Naive thymus-derived CD4-positive, alpha-beta T cell (primary cell): ENCODE measurements around the gene TRAF4. TPM values are rescaled to one million over a fixed set of nuclear protein-coding genes. Genes with fewer than 3 reads are reported as not detected.
"Not testable (repeated sequence)": the region's sequence is repeated elsewhere in the genome, so short reads cannot be mapped to it uniquely, and the experiment has no call there.

Experiments
- ATAC-seq: fragments of 150-1000 bp; cut with Tn5 transposase; 2 replicates; pipeline ENCODE4 v1.10.0; 2021; ENCODE audit warnings: mild to moderate bottlenecking, moderate library complexity
- CTCF ChIA-PET: fragments of 350-600 bp; sonication (Branson Sonifier 250); formaldehyde crosslinking; loops from one replicate; lab custom pipeline; 2021; ENCODE audit warnings: antibody characterized with exemption; lab: Charles Lee
- POLR2A ChIA-PET: fragments of 350-600 bp; sonication (Branson Sonifier 250); formaldehyde crosslinking; loops from one replicate; lab custom pipeline; 2021; ENCODE audit warnings: antibody characterized with exemption, inconsistent platforms; lab: Charles Lee
- DNase-seq, 9 donors: peaks; one replicate each; pipeline versions ENCODE4 v3.0.0 to v3.0.0-alpha.2; 2020 to 2022; ENCODE audit warnings: mixed read lengths in 1 of 9
- H3K27ac ChIP-seq: one replicate; pipeline ENCODE4 v1.7.0; 2013; ENCODE audit warnings: mild to moderate bottlenecking, low read depth, low read length, moderate library complexity
- H3K27me3 ChIP-seq, 2 donors: one replicate each; pipeline ENCODE4 v1.7.0; 2013; ENCODE audit warnings: low read length in 2 of 2, mild to moderate bottlenecking in 2 of 2, moderate library complexity in 2 of 2; ENCODE audit not compliant: control insufficient read depth in 2 of 2, insufficient read depth in 2 of 2
- H3K36me3 ChIP-seq, 3 experiments: 1 replicate in 2 of 3; 2 replicates in 1 of 3; pipeline ENCODE4 v1.7.0; 2013; ENCODE audit warnings: low read length in 3 of 3, mild to moderate bottlenecking in 3 of 3, moderate library complexity in 1 of 3; ENCODE audit not compliant: insufficient read depth in 3 of 3, control insufficient read depth in 2 of 3
- H3K4me1 ChIP-seq, 2 donors: one replicate each; pipeline ENCODE4 v1.7.0; 2013; ENCODE audit warnings: low read length in 2 of 2, mild to moderate bottlenecking in 2 of 2, moderate library complexity in 1 of 2; ENCODE audit not compliant: control insufficient read depth in 2 of 2, insufficient read depth in 2 of 2
- H3K4me3 ChIP-seq: 2 replicates; pipeline ENCODE4 v1.7.0; 2013; ENCODE audit warnings: mild to moderate bottlenecking, low read length
- H3K9me3 ChIP-seq, 3 experiments: 1 replicate in 2 of 3; 2 replicates in 1 of 3; pipeline ENCODE4 v1.7.0; 2013; ENCODE audit warnings: low read length in 3 of 3; ENCODE audit not compliant: control insufficient read depth in 2 of 3
- H3K27ac Mint-ChIP-seq, 9 donors: one replicate each; pipeline ENCODE4 v1.8.0; 2020 to 2022; ENCODE audit warnings: mixed read lengths in 9 of 9, mild to moderate bottlenecking in 8 of 9, moderate library complexity in 5 of 9, inconsistent platforms in 2 of 9
- H3K27me3 Mint-ChIP-seq, 5 donors: one replicate each; pipeline ENCODE4 v1.8.0; 2021 to 2022; ENCODE audit warnings: mixed read lengths in 5 of 5, mild to moderate bottlenecking in 1 of 5
- H3K36me3 Mint-ChIP-seq, 5 donors: one replicate each; pipeline ENCODE4 v1.8.0; 2020 to 2022; ENCODE audit warnings: mixed read lengths in 5 of 5, mild to moderate bottlenecking in 3 of 5, inconsistent platforms in 1 of 5
- H3K4me1 Mint-ChIP-seq, 7 donors: one replicate each; pipeline ENCODE4 v1.8.0; 2020 to 2022; ENCODE audit warnings: mixed read lengths in 7 of 7, mild to moderate bottlenecking in 3 of 7, inconsistent platforms in 1 of 7
- H3K4me3 Mint-ChIP-seq, 10 donors: one replicate each; pipeline ENCODE4 v1.8.0; 2020 to 2022; ENCODE audit warnings: mild to moderate bottlenecking in 10 of 10, mixed read lengths in 10 of 10, moderate library complexity in 6 of 10, inconsistent platforms in 2 of 10
- H3K9me3 Mint-ChIP-seq, 11 donors: one replicate each; pipeline ENCODE4 v1.8.0; 2020 to 2022; ENCODE audit warnings: mixed read lengths in 11 of 11, mild to moderate bottlenecking in 4 of 11, inconsistent platforms in 1 of 11, moderate library complexity in 1 of 11
- intact Hi-C, 2 donors: fragments of 100-400 bp; cut with micrococcal nuclease; formaldehyde crosslinking; loops; one replicate each; pipeline ENCODE4 v1.15.1; 2023
- polyA plus RNA-seq, 2 donors: library from polyadenylated mRNA; unstranded; fragments of 300-500 nt; fragmentation: Illumina TruSeq; gene quantifications; one replicate each; pipeline ENCODE4 v1.2.3, GENCODE V29; 2021
- total RNA-seq, 6 experiments: library from RNA in 5 of 6; stranded (reverse) in 5 of 6; gene quantifications; 1 replicate in 5 of 6; 2 replicates in 1 of 6; pipeline ENCODE4 v1.2.3 and lab custom pipeline; 2021 to 2026

The TRAF4 gene
- total and polyA plus RNA-seq, 7 experiments from 2014 or later, result 1.3 to 228 (median 25.6) TPM

DNA sequence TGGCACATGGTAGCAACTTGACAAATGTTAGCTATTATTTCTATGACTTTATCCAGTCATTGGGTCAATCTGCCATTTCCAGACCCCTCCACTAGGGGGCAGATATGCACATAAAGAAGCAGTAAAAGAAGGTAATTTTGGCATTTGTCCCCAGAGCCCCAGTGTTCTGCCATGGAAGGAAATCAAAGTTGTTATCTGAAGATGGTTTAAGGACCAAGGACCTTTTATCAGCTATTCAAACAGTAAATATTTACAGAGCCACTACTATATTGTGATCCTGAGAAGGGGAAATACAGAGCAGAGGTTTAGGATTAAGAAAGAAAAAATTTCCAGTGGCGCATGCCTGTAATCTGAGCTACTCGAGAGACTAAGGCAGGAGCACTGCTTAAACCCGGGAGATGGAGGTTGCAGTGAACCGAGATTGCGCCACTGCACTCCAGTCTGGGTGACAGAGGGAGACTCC lies 20.0 kb downstream of the TRAF4 start:
- intact Hi-C loops, result loop anchor here (1.0 to 10.0 kb wide), 11 partner anchors 37 to 353 kb away; partner anchors contain the start of genes DHRS13 (in 2 of the 2), FAM222B (in 2 of the 2) and FLOT2 (in 1 of the 2)

DNA sequence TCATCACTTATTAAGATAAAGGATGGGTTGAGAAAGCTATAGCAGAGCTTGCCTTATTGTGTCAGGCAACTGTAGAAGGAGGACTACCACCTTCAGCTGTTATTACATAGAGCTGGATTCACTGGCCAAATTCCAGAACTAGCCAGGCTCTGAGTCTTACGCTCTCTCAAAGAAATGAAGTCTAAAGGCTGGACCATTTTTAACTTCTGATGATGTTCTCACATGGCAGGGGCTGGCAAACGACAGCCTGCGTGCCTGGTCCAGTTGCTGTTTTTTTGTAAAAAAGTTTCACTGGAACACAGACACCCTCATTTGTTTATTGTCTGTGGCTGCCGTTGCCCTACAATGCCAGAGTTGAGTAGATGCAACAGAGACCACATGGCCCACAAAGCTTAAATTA lies 21.2 kb downstream of the TRAF4 start:
- peaks cover 0 to 50% (median 17%) of the 10 kb centered on the region in 3 experiments for H3K36me3 ChIP-seq
- DNase-seq, result no peak
- peaks cover 8 to 17% (median 12%) of the 10 kb centered on the region in 7 donors for H3K4me1 Mint-ChIP-seq
- H3K4me1 ChIP-seq, result no peaks in the 10 kb centered on the region
- H3K36me3 Mint-ChIP-seq, result peaks cover 0 to 21% (median 3%) of the 10 kb centered on the region in 5 donors
- H3K4me3 ChIP-seq, result no peak overlapping the region
- no peaks in the 10 kb centered on the region for H3K27me3 Mint-ChIP-seq
- no peaks in the 10 kb centered on the region for H3K9me3 ChIP-seq
- peaks cover 0 to 2% (median 0%) of the 10 kb centered on the region in 11 donors for H3K9me3 Mint-ChIP-seq
- no peak overlapping the region for H3K27ac ChIP-seq
- POLR2A ChIA-PET, result interaction anchor here (0.6 to 2.9 kb wide), 5 partner anchors 131 to 792 kb away, joined by 3 to 12 read pairs (median 3); partner anchors contain the start of gene FLOT2
- no peak for ATAC-seq
- peak overlapping the region in 1 of 9 donors; percentile 64 for H3K27ac Mint-ChIP-seq
- intact Hi-C loops, result loop anchor here in 1 of 2 donors (10.0 kb wide), 1 partner anchor 50 kb away; no protein-coding TSS in a partner anchor
- H3K27me3 ChIP-seq, result no peaks in the 10 kb centered on the region
- no peak overlapping the region for H3K4me3 Mint-ChIP-seq
- CTCF ChIA-PET, result interaction anchor here (0.5 to 5.3 kb wide), 21 partner anchors 9 to 199 kb away, joined by 3 to 54 read pairs (median 6); partner anchors contain the start of genes DHRS13, PHF12 and TLCD1

More for the DNA sequence above, 20.0 kb downstream of the TRAF4 start:
- Mint-ChIP-seq H3K27ac (peak overlapping the region in 5 of 9 donors; percentile 6 to 93 (median 75)), H3K27me3 (no peaks in the 10 kb centered on the region), H3K9me3 (peaks cover 0 to 2% (median 0%) of the 10 kb centered on the region in 11 donors), H3K36me3 (peaks cover 3 to 23% (median 3%) of the 10 kb centered on the region in 5 donors), H3K4me3 (no peak overlapping the region), H3K4me1 (peaks cover 4 to 16% (median 6%) of the 10 kb centered on the region in 7 donors)
- Histone ChIP-seq H3K27ac (no peak overlapping the region), H3K4me3 (no peak overlapping the region), H3K27me3 (no peaks in the 10 kb centered on the region), H3K9me3 (no peaks in the 10 kb centered on the region), H3K4me1 (no peaks in the 10 kb centered on the region), H3K36me3 (peaks cover 0 to 62% (median 23%) of the 10 kb centered on the region in 3 experiments)
- ChIA-PET POLR2A (interaction anchor here (0.6 to 2.9 kb wide), 14 partner anchors 11 to 265 kb away, joined by 3 to 15 read pairs (median 5); partner anchors contain the start of genes DHRS13, FLOT2 and RPL23A), CTCF (interaction anchor here (0.6 to 5.3 kb wide), 40 partner anchors 10 to 353 kb away, joined by 3 to 54 read pairs (median 5); partner anchors contain the start of genes DHRS13, FAM222B, FLOT2 and PHF12)
- DNase-seq (peak in 8 of 9 donors; percentile 63 to 82 (median 76)), ATAC-seq (peak; percentile 95)

DNA sequence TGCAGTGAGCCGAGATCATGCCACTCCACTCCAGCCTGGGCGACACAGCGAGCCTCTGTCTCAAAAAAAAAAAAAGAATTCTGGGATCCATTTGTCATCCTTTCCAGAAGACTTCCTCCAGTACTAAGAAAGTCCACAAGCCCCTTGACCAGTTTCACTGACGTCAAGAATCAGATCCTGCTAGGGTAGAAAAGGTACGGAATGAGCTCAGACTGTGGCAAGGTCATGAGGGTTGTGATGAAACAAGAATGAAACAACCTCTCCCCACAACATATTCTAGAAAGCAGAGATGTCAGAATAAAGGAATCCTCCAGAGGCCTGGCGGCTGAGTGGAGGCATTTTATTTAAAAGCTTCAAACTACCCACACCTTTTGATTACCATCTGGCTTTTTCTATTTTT lies 29.9 kb downstream of the TRAF4 start:
- H3K4me1 ChIP-seq, result peaks cover 0 to 20% of the 10 kb centered on the region in 2 donors
- CTCF ChIA-PET, result interaction anchor here (0.6 to 2.0 kb wide), 4 partner anchors 10 to 168 kb away, joined by 3 to 14 read pairs (median 3); no protein-coding TSS in a partner anchor
- no peaks in the 10 kb centered on the region for H3K9me3 ChIP-seq
- H3K27me3 ChIP-seq, result no peaks in the 10 kb centered on the region
- Mint-ChIP-seq H3K36me3 (peaks cover 0 to 10% (median 4%) of the 10 kb centered on the region in 5 donors), H3K4me3 (no peak overlapping the region), H3K27ac (peak overlapping the region in 1 of 9 donors; percentile 17), H3K9me3 (no peaks in the 10 kb centered on the region), H3K4me1 (peaks cover 20 to 38% (median 28%) of the 10 kb centered on the region in 7 donors), H3K27me3 (no peaks in the 10 kb centered on the region)
- H3K27ac ChIP-seq, result no peak overlapping the region
- no peak overlapping the region for H3K4me3 ChIP-seq
- intact Hi-C loops, result no loop called here
- peaks cover 0 to 11% (median 0%) of the 10 kb centered on the region in 3 experiments for H3K36me3 ChIP-seq
- DNase-seq (no peak), ATAC-seq (no peak)
- POLR2A ChIA-PET, result interaction anchor here (0.6 to 1.5 kb wide), 5 partner anchors 13 to 339 kb away, joined by 3 to 5 read pairs (median 3); no protein-coding TSS in a partner anchor

DNA sequence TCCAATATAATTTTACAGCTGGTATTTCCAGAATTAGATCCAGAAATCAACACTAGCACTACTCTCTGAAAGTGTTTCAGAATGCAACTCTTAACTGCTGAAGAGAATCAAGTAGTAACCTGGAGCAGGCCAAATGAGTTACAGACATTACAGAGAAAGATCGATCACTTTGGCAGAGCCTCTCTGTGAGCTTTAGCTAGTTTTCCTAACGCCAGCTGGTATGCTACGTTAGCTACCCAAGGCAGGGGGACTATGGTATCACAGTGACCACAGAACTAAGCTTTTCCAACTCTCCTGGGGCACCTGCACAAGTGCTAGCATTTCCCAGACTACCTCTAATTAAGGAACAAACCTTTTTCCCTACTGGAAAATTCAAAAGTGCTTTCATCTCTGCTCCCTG lies 30.4 kb downstream of the TRAF4 start:
- H3K4me3 Mint-ChIP-seq, result no peak overlapping the region
- no peak for DNase-seq
- peak overlapping the region in 2 of 9 donors; percentile 12 to 17 for H3K27ac Mint-ChIP-seq
- ATAC-seq, result no peak
- H3K9me3 Mint-ChIP-seq, result no peaks in the 10 kb centered on the region
- no peaks in the 10 kb centered on the region for H3K9me3 ChIP-seq
- H3K27me3 ChIP-seq, result no peaks in the 10 kb centered on the region
- H3K27me3 Mint-ChIP-seq, result no peaks in the 10 kb centered on the region
- intact Hi-C loops, result no loop called here
- peaks cover 0 to 15% (median 8%) of the 10 kb centered on the region in 5 donors for H3K36me3 Mint-ChIP-seq
- H3K4me1 ChIP-seq, result peaks cover 0 to 20% of the 10 kb centered on the region in 2 donors
- POLR2A ChIA-PET, result interaction anchor here (0.6 to 1.5 kb wide), 4 partner anchors 29 to 339 kb away, joined by 3 to 5 read pairs (median 4); no protein-coding TSS in a partner anchor
- H3K27ac ChIP-seq, result no peak overlapping the region
- H3K4me3 ChIP-seq, result no peak overlapping the region
- H3K36me3 ChIP-seq, result peaks cover 0 to 11% (median 0%) of the 10 kb centered on the region in 3 experiments
- peaks cover 23 to 42% (median 33%) of the 10 kb centered on the region in 7 donors for H3K4me1 Mint-ChIP-seq
- CTCF ChIA-PET, result interaction anchor here (0.6 to 2.0 kb wide), 3 partner anchors 10 to 168 kb away, joined by 3 to 14 read pairs (median 3); no protein-coding TSS in a partner anchor

DNA sequence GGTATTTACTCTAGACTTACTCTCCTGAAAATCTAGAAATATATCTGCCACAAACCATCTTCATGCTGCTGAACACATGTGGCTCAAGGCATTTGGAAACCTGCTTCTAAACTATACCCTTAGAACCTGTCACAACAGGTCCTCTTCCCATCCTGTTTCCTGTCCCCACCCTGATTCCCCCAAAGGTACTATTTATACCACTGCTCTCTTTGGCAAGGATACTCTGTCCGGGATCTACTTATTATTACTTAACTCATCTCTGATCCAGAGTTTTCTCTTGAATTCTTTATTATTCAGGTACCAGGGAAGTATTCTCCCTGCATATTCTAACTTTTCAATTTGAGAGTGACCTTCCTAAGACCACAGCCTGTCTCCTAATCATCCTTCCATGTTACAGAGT lies 33.4 kb downstream of the TRAF4 start:
- DNase-seq (no peak), ATAC-seq (no peak)
- no peaks in the 10 kb centered on the region for H3K27me3 ChIP-seq
- Mint-ChIP-seq H3K4me1 (peaks cover 25 to 41% (median 35%) of the 10 kb centered on the region in 7 donors), H3K4me3 (peak overlapping the region in 5 of 10 donors; percentile 6 to 56 (median 25)), H3K27me3 (no peaks in the 10 kb centered on the region), H3K27ac (peak overlapping the region; percentile 9 to 90 (median 61)), H3K36me3 (peaks cover 0 to 21% (median 13%) of the 10 kb centered on the region in 5 donors), H3K9me3 (no peaks in the 10 kb centered on the region)
- POLR2A ChIA-PET, result interaction anchor here (0.6 kb wide), 1 partner anchor 25 kb away, joined by 3 read pairs; no protein-coding TSS in a partner anchor
- peaks cover 0 to 20% of the 10 kb centered on the region in 2 donors for H3K4me1 ChIP-seq
- no peak overlapping the region for H3K4me3 ChIP-seq
- H3K27ac ChIP-seq, result peak overlapping the region; percentile 43
- no peaks in the 10 kb centered on the region for H3K9me3 ChIP-seq
- peaks cover 0 to 11% (median 0%) of the 10 kb centered on the region in 3 experiments for H3K36me3 ChIP-seq
- intact Hi-C loops, result no loop called here
- CTCF ChIA-PET, result no interaction called here

DNA sequence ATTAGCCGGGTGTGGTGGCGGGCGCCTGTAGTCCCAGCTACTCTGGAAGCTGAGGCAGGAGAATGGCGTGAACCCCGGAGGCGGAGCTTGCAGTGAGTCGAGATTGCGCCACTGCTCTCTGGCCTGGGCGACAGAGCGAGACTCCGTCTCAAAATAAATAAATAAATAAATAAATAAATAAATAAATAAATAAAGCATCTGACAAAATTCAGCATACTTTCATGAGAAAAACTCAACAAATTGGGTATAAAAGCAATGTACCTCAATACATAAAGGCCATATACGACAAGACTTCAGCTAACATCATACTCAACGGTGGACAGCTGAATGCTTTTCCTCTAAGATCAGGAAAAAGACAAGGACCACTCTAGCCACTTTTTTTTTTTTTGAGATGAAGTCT lies 35.8 kb downstream of the TRAF4 start:
- H3K9me3 Mint-ChIP-seq, H3K27me3 ChIP-seq, CTCF ChIA-PET, H3K27ac Mint-ChIP-seq, H3K4me3 Mint-ChIP-seq, H3K9me3 ChIP-seq, H3K27me3 Mint-ChIP-seq, H3K36me3 ChIP-seq, H3K4me3 ChIP-seq, POLR2A ChIA-PET, H3K27ac ChIP-seq, DNase-seq, ATAC-seq, intact Hi-C loops: not testable (repeated sequence)
- peaks cover 22 to 40% (median 32%) of the 10 kb centered on the region in 7 donors for H3K4me1 Mint-ChIP-seq
- peaks cover 0 to 20% of the 10 kb centered on the region in 2 donors for H3K4me1 ChIP-seq
- H3K36me3 Mint-ChIP-seq, result peaks cover 0 to 17% (median 8%) of the 10 kb centered on the region in 5 donors
